ENCODE data around the gene PPWD1. TPM values are rescaled to one million over a fixed set of nuclear protein-coding genes. Genes with fewer than 3 reads are reported as not detected.
"Not testable (repeated sequence)": the region's sequence is repeated elsewhere in the genome, so short reads cannot be mapped to it uniquely, and the experiment has no call there.

Gene PPWD1
- total and polyA plus RNA-seq, 8 donors: 9.3 to 159 (median 50.6) TPM

DNA sequence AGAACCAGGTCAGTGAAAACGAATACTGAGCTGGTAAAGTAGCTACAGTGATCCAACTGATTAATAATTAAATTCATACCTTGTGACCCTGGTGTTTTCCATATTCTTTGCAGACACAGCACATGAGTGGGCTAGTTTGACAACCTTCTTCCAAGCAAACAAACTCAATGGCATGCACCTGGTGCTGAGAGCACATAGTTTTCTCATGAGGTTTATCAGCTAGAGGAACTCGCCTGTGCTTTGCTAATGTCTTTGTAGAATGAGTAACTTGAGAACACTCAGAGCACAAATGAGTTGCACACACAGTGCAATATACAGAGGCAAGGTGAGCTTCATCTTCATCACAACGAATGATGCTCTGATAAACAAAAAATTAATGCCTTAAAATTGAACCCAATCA is 48.4 kb downstream of the PPWD1 start:
- Histone ChIP-seq H3K27ac (peak overlapping the region in 1 of 5 donors; percentile 25), H3K4me1 (peaks cover 0 to 5% (median 0%) of the 10 kb centered on the region in 4 donors), H3K9me3 (no peaks in the 10 kb centered on the region), H3K36me3 (peaks cover 17 to 95% (median 87%) of the 10 kb centered on the region in 4 donors), H3K27me3 (no peaks in the 10 kb centered on the region), H3K4me3 (no peak overlapping the region)
- intact Hi-C loops (cut with DNase I; ENCODE audit: low total_unique reads): no loop called here
- DNase-seq: peak in 1 of 2 donors; percentile 78
- WGBS, 5 donors: 43 to 62% (median 49%) methylated on average over 3 of the region's 3 CpGs
- TF ChIP-seq POLR2AphosphoS5 (IDR thresholded peaks at IDR 0.05) (no peak), EP300 (IDR thresholded peaks at IDR 0.05) (no peak), POLR2A (IDR thresholded peaks at IDR 0.05) (no peak)
- TF ChIP-seq, protein P1, sequence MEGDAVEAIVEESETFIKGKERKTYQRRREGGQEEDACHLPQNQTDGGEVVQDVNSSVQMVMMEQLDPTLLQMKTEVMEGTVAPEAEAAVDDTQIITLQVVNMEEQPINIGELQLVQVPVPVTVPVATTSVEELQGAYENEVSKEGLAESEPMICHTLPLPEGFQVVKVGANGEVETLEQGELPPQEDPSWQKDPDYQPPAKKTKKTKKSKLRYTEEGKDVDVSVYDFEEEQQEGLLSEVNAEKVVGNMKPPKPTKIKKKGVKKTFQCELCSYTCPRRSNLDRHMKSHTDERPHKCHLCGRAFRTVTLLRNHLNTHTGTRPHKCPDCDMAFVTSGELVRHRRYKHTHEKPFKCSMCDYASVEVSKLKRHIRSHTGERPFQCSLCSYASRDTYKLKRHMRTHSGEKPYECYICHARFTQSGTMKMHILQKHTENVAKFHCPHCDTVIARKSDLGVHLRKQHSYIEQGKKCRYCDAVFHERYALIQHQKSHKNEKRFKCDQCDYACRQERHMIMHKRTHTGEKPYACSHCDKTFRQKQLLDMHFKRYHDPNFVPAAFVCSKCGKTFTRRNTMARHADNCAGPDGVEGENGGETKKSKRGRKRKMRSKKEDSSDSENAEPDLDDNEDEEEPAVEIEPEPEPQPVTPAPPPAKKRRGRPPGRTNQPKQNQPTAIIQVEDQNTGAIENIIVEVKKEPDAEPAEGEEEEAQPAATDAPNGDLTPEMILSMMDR (IDR thresholded peaks at IDR 0.05): no peak

DNA sequence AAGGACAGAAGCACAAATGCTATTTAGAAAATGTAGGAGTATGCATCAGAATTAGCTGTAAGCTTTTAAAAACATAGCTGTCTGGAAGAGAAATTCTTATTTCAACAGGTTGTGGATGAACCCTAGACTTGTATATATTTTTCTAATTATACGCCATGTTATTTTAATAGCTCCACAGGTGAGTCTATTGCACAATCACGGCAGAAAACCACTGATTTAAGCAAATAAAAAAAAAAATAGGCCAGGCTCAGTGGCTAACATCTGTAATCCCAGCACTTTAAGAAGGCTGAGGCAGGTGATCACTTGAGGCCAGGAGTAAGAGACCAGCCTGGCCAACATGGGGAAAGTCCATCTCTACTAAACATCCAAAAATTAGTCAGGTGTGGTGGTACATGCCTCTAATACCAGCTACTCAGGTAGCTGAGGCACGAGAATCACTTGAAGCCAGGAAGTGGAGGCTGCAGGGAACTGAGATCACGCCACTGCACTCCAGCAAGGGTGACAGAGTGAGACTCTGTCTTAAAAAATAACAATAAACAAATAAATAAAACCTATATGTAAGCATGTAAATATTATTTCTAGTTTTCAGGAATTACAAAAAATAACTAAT is 49.3 kb downstream of the PPWD1 start:
- H3K36me3 ChIP-seq: peaks cover 17 to 95% (median 84%) of the 10 kb centered on the region in 4 donors
- no peaks in the 10 kb centered on the region for H3K27me3 ChIP-seq
- H3K27ac ChIP-seq: peak overlapping the region in 1 of 5 donors; percentile 25
- WGBS, 5 donors: 79 to 86% (median 83%) methylated on average over 4 of the region's 4 CpGs
- H3K9me3 ChIP-seq: no peaks in the 10 kb centered on the region
- DNase-seq: no peak
- peaks cover 0 to 6% (median 3%) of the 10 kb centered on the region in 4 donors for H3K4me1 ChIP-seq
- TF ChIP-seq, protein P1 (IDR thresholded peaks at IDR 0.05): no peak
- no peak for TF ChIP-seq POLR2AphosphoS5 (IDR thresholded peaks at IDR 0.05)
- TF ChIP-seq EP300 (IDR thresholded peaks at IDR 0.05): no peak
- intact Hi-C loops (cut with DNase I; ENCODE audit: low total_unique reads): no loop called here
- no peak overlapping the region for H3K4me3 ChIP-seq

DNA sequence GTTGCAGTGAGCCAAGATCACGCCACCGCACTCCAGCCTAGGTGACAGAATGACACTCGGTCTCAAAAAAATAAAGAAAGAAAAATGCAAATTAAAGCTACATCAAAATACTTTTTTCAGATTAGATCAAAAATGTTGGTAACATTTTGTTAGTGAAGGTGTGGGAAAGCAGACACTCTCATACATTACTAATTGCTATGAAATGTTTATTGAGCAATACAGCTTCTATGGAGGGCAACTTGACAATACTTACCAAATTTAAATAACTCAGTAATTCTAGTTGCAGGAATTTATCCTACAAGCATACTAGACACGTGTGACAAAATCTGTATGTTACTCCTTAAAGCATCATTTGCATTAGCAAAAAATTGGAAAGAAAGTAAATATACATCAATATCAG is 56.9 kb downstream of the PPWD1 start:
- intact Hi-C loops (cut with DNase I; ENCODE audit: low total_unique reads): no loop called here
- Histone ChIP-seq H3K4me3 (no peak overlapping the region), H3K36me3 (peaks cover 0 to 26% (median 19%) of the 10 kb centered on the region in 4 donors), H3K27ac (no peak overlapping the region), H3K9me3 (no peaks in the 10 kb centered on the region), H3K27me3 (no peaks in the 10 kb centered on the region), H3K4me1 (peaks cover 16 to 42% (median 28%) of the 10 kb centered on the region in 4 donors)
- no peak for DNase-seq
- 88 to 95% (median 90%) methylated on average over 4 of the region's 4 CpGs for WGBS, 5 donors
- TF ChIP-seq POLR2AphosphoS5 (IDR thresholded peaks at IDR 0.05): no peak
- TF ChIP-seq EP300 (IDR thresholded peaks at IDR 0.05): no peak
- TF ChIP-seq POLR2A (IDR thresholded peaks at IDR 0.05): no peak
- TF ChIP-seq, protein P1 (IDR thresholded peaks at IDR 0.05): no peak

DNA sequence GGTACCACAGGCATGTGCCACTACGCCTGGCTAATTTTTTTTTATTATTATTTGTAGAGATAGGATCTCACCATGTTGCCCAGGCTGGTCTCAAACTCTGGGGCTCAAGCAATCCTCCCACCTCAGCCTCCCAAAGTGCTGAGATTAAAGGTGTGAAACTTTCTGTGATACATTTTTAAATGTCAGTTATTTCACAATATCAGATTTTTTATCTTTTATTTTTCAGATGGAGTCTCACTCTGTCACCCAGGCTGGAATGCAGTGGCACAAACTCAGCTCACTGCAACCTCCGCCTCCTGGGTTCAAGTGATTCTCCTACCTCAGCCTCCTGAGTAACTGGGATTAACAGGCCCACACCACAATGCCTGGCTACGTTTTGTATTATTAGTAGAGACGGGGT is 58.9 kb downstream of the PPWD1 start:
- H3K9me3 ChIP-seq; H3K27ac ChIP-seq; DNase-seq; intact Hi-C loops (cut with DNase I; ENCODE audit: low total_unique reads); H3K27me3 ChIP-seq; H3K36me3 ChIP-seq: not testable (repeated sequence)
- Histone ChIP-seq H3K4me1 (peaks cover 28 to 57% (median 44%) of the 10 kb centered on the region in 4 donors), H3K4me3 (peak overlapping the region in 1 of 4 donors; percentile 89)
- 80 to 90% (median 85%) methylated on average over 4 of the region's 4 CpGs for WGBS, 5 donors

DNA sequence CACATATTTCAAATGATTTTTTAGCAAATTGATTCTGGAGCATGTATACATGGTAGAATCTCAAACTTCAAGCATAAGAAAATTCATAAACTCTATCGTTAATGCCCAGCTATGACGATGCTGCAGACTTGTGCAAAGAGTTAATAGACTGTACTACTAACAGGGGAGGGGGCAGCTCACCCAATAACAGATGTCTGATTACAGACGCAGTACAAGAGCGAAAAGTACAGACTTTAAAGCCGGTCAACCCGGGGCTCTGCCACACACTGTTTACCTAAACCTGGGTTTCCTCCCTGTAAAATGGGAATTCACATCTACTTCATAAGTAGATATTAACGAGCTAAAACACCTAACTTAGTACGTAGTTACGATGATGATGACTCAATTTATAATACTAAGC is 60.4 kb downstream of the PPWD1 start:
- DNase-seq: peak in 1 of 2 donors; percentile 20
- no peaks in the 10 kb centered on the region for H3K9me3 ChIP-seq
- peak overlapping the region in 4 of 5 donors; percentile 77 to 87 (median 86) for H3K27ac ChIP-seq
- H3K4me1 ChIP-seq: peaks cover 28 to 49% (median 43%) of the 10 kb centered on the region in 4 donors
- peak overlapping the region; percentile 74 to 96 (median 84) for H3K4me3 ChIP-seq
- TF ChIP-seq, protein P1 (IDR thresholded peaks at IDR 0.05): no peak
- TF ChIP-seq EP300 (IDR thresholded peaks at IDR 0.05) (no peak), POLR2AphosphoS5 (IDR thresholded peaks at IDR 0.05) (no peak), POLR2A (IDR thresholded peaks at IDR 0.05) (no peak)
- intact Hi-C loops (cut with DNase I; ENCODE audit: low total_unique reads): no loop called here
- H3K36me3 ChIP-seq: peaks cover 0 to 4% (median under 1%) of the 10 kb centered on the region in 4 donors
- 2 to 7% (median 6%) methylated on average over 9 of the region's 9 CpGs for WGBS, 5 donors
- no peaks in the 10 kb centered on the region for H3K27me3 ChIP-seq
